Measurements from ENCODE around the gene PYROXD2.
A peak's percentile ranks its signal among the peaks of the same experiment; 100 is the strongest.

PYROXD2 gene

DNA sequence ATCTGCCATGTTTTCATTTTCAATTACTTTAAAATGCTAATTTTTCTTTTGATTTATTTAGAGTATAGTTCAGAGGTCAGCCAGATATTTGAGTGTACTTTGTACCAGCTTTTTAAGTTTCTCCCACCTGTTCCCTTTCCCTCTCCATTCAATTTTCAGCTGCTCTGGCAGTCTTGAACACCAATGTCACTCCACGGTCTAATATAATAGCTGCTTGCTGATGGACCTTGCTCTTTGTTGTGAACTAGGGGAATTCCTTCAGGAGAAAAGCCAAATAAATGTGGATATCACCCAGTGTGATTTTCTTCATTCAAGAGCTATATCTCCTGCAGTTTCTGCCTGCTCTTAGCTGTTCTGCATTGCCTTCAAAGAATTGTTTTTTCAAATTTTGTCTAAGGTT lies 35.6 kb upstream of the PYROXD2 start:
- Histone ChIP-seq H4K8ac (ENCODE audit: low read depth, low read length) (no peak overlapping the region), H3K18ac (ENCODE audit: low read length) (no peak overlapping the region), H2BK15ac (replicated peaks; ENCODE audit: low read depth) (no peak overlapping the region), H3K4me3 (ENCODE audit: low read length) (no peak overlapping the region), H2BK5ac (ENCODE audit: low read length) (no peak overlapping the region), H3K23ac (ENCODE audit: low read length) (no peak overlapping the region), H3K79me1 (ENCODE audit: low read length) (peaks cover 2% of the 10 kb centered on the region), H3K9ac (ENCODE audit: low read length) (no peak overlapping the region), H3K4me1 (ENCODE audit: control insufficient read depth, low read depth, low read length) (no peaks in the 10 kb centered on the region), H3K4me2 (ENCODE audit: low read length) (no peak overlapping the region), H2AK5ac (ENCODE audit: low read length) (no peak overlapping the region), H3K27me3 (ENCODE audit: insufficient read depth, low read length, poor library complexity) (no peaks in the 10 kb centered on the region), H3K4ac (ENCODE audit: low read depth, low read length) (no peak overlapping the region), H3K36me3 (ENCODE audit: control insufficient read depth, insufficient read depth, low read length) (no peaks in the 10 kb centered on the region), H2BK120ac (ENCODE audit: low read depth, low read length) (no peak overlapping the region), H4K5ac (ENCODE audit: low read length) (no peak overlapping the region), H3K27ac (ENCODE audit: low read depth, low read length) (no peak overlapping the region), H3K79me2 (ENCODE audit: control insufficient read depth, insufficient read depth, low read length) (no peaks in the 10 kb centered on the region), H3K56ac (ENCODE audit: low read length) (no peak overlapping the region)
- DNase-seq = no peak
- WGBS (ENCODE audit: extremely low coverage, insufficient coverage, low lambda C conversion rate) = no CpG with 5 or more reads among the region's 1 CpG

GRCh38 chr10:98449287-98449686 lies 34.3 kb upstream of the PYROXD2 start:
- Histone ChIP-seq H3K36me3 (ENCODE audit: control insufficient read depth, insufficient read depth, low read length) (no peaks in the 10 kb centered on the region), H3K18ac (ENCODE audit: low read length) (no peak overlapping the region), H3K4me2 (ENCODE audit: low read length) (no peak overlapping the region), H3K4ac (ENCODE audit: low read depth, low read length) (no peak overlapping the region), H2AK5ac (ENCODE audit: low read length) (no peak overlapping the region), H3K4me3 (ENCODE audit: low read length) (no peak overlapping the region), H3K56ac (ENCODE audit: low read length) (no peak overlapping the region), H2BK15ac (replicated peaks; ENCODE audit: low read depth) (no peak overlapping the region), H3K79me2 (ENCODE audit: control insufficient read depth, insufficient read depth, low read length) (peaks cover 1% of the 10 kb centered on the region), H4K5ac (ENCODE audit: low read length) (no peak overlapping the region), H2BK5ac (ENCODE audit: low read length) (no peak overlapping the region), H3K79me1 (ENCODE audit: low read length) (peaks cover 7% of the 10 kb centered on the region), H3K27ac (ENCODE audit: low read depth, low read length) (no peak overlapping the region), H3K4me1 (ENCODE audit: control insufficient read depth, low read depth, low read length) (no peaks in the 10 kb centered on the region), H4K8ac (ENCODE audit: low read depth, low read length) (no peak overlapping the region), H3K9ac (ENCODE audit: low read length) (no peak overlapping the region), H3K27me3 (ENCODE audit: insufficient read depth, low read length, poor library complexity) (no peaks in the 10 kb centered on the region), H3K23ac (ENCODE audit: low read length) (no peak overlapping the region), H2BK120ac (ENCODE audit: low read depth, low read length) (no peak overlapping the region)
- DNase-seq = no peak

DNA sequence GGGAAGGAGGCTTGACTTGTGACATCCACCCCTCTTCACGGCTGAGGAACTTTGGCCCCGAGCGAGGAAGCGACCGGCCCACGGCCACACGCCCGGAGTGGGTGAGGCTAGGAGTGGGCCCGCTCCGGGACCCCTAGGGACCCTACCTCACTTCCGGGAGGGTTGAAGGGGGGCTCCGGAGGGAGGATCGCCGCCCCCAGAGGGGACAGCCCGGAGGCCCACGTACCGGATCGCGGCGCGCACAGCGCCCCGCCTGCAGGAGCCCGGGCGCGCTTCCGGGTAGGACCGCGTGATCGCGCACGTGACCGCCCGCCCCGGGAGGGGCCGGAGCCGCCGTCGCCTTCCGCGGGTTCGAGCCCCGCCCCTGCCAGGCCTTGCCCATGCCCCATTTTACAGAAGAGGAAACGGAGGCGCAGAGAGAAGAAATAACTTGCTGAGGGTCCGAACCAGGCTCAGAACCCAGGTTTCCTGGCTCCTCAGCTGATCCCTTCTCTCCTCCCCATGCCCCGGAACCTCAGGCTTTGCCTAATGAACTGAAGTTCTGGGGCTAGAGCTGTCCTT lies 31.8 kb upstream of the PYROXD2 start, which contains the start of gene HPS1:
Gene HPS1, minus strand, starts transcription at position 275 of the 561 bp plus-strand sequence. CDS start 3,695 bp downstream, outside the sequence.
- H3K27me3 ChIP-seq (ENCODE audit: insufficient read depth, low read length, poor library complexity) = no peaks in the 10 kb centered on the region
- no peak within 1 kb of the TSS for H2BK15ac ChIP-seq (replicated peaks; ENCODE audit: low read depth)
- peak within 1 kb of the TSS; percentile 82 for H3K9ac ChIP-seq (ENCODE audit: low read length)
- peak within 1 kb of the TSS; percentile 73 for H3K4me3 ChIP-seq (ENCODE audit: low read length)
- peak within 1 kb of the TSS; percentile 91 for H3K18ac ChIP-seq (ENCODE audit: low read length)
- peak; percentile 70 for DNase-seq
- peak within 1 kb of the TSS; percentile 69 for H3K4me2 ChIP-seq (ENCODE audit: low read length)
- H3K56ac ChIP-seq (ENCODE audit: low read length) = peak within 1 kb of the TSS; percentile 93
- H3K23ac ChIP-seq (ENCODE audit: low read length) = peak within 1 kb of the TSS; percentile 73
- H4K5ac ChIP-seq (ENCODE audit: low read length) = no peak within 1 kb of the TSS
- H2AK5ac ChIP-seq (ENCODE audit: low read length) = no peak within 1 kb of the TSS
- no peak within 1 kb of the TSS for H2BK5ac ChIP-seq (ENCODE audit: low read length)
- H3K27ac ChIP-seq (ENCODE audit: low read depth, low read length) = no peak within 1 kb of the TSS
- peaks cover 7% of the 10 kb centered on the region for H3K79me1 ChIP-seq (ENCODE audit: low read length)
- no CpG with 5 or more reads among the region's 47 CpGs for WGBS (ENCODE audit: extremely low coverage, insufficient coverage, low lambda C conversion rate)
- no peaks in the 10 kb centered on the region for H3K4me1 ChIP-seq (ENCODE audit: control insufficient read depth, low read depth, low read length)
- peaks cover 1% of the 10 kb centered on the region for H3K79me2 ChIP-seq (ENCODE audit: control insufficient read depth, insufficient read depth, low read length)
- H3K36me3 ChIP-seq (ENCODE audit: control insufficient read depth, insufficient read depth, low read length) = no peaks in the 10 kb centered on the region
- H4K8ac ChIP-seq (ENCODE audit: low read depth, low read length) = no peak within 1 kb of the TSS
- H2BK120ac ChIP-seq (ENCODE audit: low read depth, low read length) = no peak within 1 kb of the TSS
- peak within 1 kb of the TSS; percentile 64 for H3K4ac ChIP-seq (ENCODE audit: low read depth, low read length)

- Histone ChIP-seq H2BK120ac (ENCODE audit: low read depth, low read length) (no peak overlapping the region), H4K5ac (ENCODE audit: low read length) (no peak overlapping the region), H3K4me2 (ENCODE audit: low read length) (peak overlapping the region; percentile 69), H2BK5ac (ENCODE audit: low read length) (no peak overlapping the region), H3K56ac (ENCODE audit: low read length) (peak overlapping the region; percentile 93), H2AK5ac (ENCODE audit: low read length) (no peak overlapping the region), H3K9ac (ENCODE audit: low read length) (peak overlapping the region; percentile 82), H3K18ac (ENCODE audit: low read length) (peak overlapping the region; percentile 91), H4K8ac (ENCODE audit: low read depth, low read length) (no peak overlapping the region), H3K23ac (ENCODE audit: low read length) (peak overlapping the region; percentile 73), H3K36me3 (ENCODE audit: control insufficient read depth, insufficient read depth, low read length) (no peaks in the 10 kb centered on the region), H3K27me3 (ENCODE audit: insufficient read depth, low read length, poor library complexity) (no peaks in the 10 kb centered on the region), H3K4me3 (ENCODE audit: low read length) (peak overlapping the region; percentile 73), H3K4ac (ENCODE audit: low read depth, low read length) (peak overlapping the region; percentile 64), H3K27ac (ENCODE audit: low read depth, low read length) (no peak overlapping the region), H3K79me2 (ENCODE audit: control insufficient read depth, insufficient read depth, low read length) (peaks cover 1% of the 10 kb centered on the region), H3K4me1 (ENCODE audit: control insufficient read depth, low read depth, low read length) (no peaks in the 10 kb centered on the region), H2BK15ac (replicated peaks; ENCODE audit: low read depth) (no peak overlapping the region), H3K79me1 (ENCODE audit: low read length) (peaks cover 7% of the 10 kb centered on the region)
- no CpG with 5 or more reads among the region's 28 CpGs for WGBS (ENCODE audit: extremely low coverage, insufficient coverage, low lambda C conversion rate)
- DNase-seq = peak; percentile 54
Observed at GRCh38 chr10:98446151-98446660, 31.2 kb upstream of the PYROXD2 start.

DNA sequence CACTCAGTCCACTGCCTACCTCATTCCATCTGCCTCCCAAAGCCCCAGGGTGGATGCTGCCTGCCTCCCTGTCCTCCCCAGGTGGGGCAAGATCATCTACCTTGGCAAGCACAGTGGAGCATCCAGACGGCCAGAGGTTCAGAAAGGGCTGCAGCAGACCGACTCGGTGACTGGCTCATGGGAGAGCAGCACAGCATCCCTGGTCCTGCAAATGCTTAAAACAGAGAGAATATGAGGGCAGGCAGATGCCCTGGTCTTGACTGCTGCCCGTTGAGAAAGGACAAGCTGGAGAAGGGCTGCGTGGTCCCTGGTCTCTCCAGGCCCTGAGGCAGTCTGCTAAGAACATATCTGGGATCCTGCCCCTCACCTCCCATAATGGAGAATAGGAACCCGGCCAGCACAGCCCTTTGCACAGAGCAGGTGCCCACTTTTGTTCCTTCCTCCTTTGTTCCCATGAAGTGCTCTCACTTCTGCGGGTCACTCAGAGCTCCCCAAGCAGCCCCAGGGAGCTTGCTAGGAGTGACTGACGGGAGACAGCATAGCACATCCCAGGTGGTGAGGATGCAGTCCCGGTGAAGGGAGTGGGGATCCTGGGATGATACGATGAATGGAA lies 30.3 kb upstream of the PYROXD2 start:
- Histone ChIP-seq H4K5ac (ENCODE audit: low read length) (no peak overlapping the region), H3K4me2 (ENCODE audit: low read length) (no peak overlapping the region), H3K18ac (ENCODE audit: low read length) (no peak overlapping the region), H2BK15ac (replicated peaks; ENCODE audit: low read depth) (no peak overlapping the region), H3K23ac (ENCODE audit: low read length) (no peak overlapping the region), H3K36me3 (ENCODE audit: control insufficient read depth, insufficient read depth, low read length) (no peaks in the 10 kb centered on the region), H3K4me3 (ENCODE audit: low read length) (no peak overlapping the region), H2BK120ac (ENCODE audit: low read depth, low read length) (no peak overlapping the region), H2AK5ac (ENCODE audit: low read length) (no peak overlapping the region), H3K9ac (ENCODE audit: low read length) (peak overlapping the region; percentile 14), H2BK5ac (ENCODE audit: low read length) (no peak overlapping the region), H3K79me2 (ENCODE audit: control insufficient read depth, insufficient read depth, low read length) (peaks cover 1% of the 10 kb centered on the region), H3K4ac (ENCODE audit: low read depth, low read length) (no peak overlapping the region), H3K79me1 (ENCODE audit: low read length) (peaks cover 7% of the 10 kb centered on the region), H3K27ac (ENCODE audit: low read depth, low read length) (no peak overlapping the region), H3K27me3 (ENCODE audit: insufficient read depth, low read length, poor library complexity) (no peaks in the 10 kb centered on the region), H3K4me1 (ENCODE audit: control insufficient read depth, low read depth, low read length) (no peaks in the 10 kb centered on the region), H3K56ac (ENCODE audit: low read length) (peak overlapping the region; percentile 69), H4K8ac (ENCODE audit: low read depth, low read length) (no peak overlapping the region)
- no CpG with 5 or more reads among the region's 10 CpGs for WGBS (ENCODE audit: extremely low coverage, insufficient coverage, low lambda C conversion rate)
- no peak for DNase-seq

Data from mesendoderm (in vitro differentiated cells).